Kidney epithelial cell (primary cell): ENCODE measurements around the gene SPDYE2. TPM values are rescaled to one million over a fixed set of nuclear protein-coding genes. Genes with fewer than 3 reads are reported as not detected.
"Not testable (repeated sequence)": the region's sequence is repeated elsewhere in the genome, so short reads cannot be mapped to it uniquely, and the experiment has no call there.

Experiments
- DNase-seq: peaks from one replicate; pipeline ENCODE4 v3.0.0-alpha.2; 2010; ENCODE audit warnings: low read depth
- H3K27me3 ChIP-seq: 2 replicates; pipeline ENCODE4 v1.6.0; 2011; ENCODE audit warnings: low read length; ENCODE audit not compliant: control insufficient read depth, insufficient read depth
- H3K36me3 ChIP-seq: 2 replicates; pipeline ENCODE4 v1.5.1; 2011; ENCODE audit warnings: low read length; ENCODE audit not compliant: control insufficient read depth, insufficient read depth
- H3K4me3 ChIP-seq: 2 replicates; pipeline ENCODE4 v1.5.1; 2011; ENCODE audit warnings: low read depth, mild to moderate bottlenecking, control low read depth, low read length
- total RNA-seq: library from RNA; depleted of rRNA; stranded (reverse); fragments of >200 nt; gene quantifications from 2 replicates; pipeline ENCODE4 v1.2.3, GENCODE V29; 2015

The SPDYE2 gene
- total RNA-seq, 1 donor from 2014 or later: not detected

GRCh38 chr7:102604431-102605145, 53.6 kb downstream of the SPDYE2 start:
- not testable (repeated sequence) for H3K4me3 ChIP-seq, DNase-seq, H3K27me3 ChIP-seq, H3K36me3 ChIP-seq

- not testable (repeated sequence) for H3K4me3 ChIP-seq, H3K36me3 ChIP-seq, DNase-seq, H3K27me3 ChIP-seq
These were observed 55.8 kb downstream of the SPDYE2 start for GRCh38 chr7:102606848-102607247.

GRCh38 chr7:102609734-102610133, 58.7 kb downstream of the SPDYE2 start:
- DNase-seq, H3K36me3 ChIP-seq, H3K4me3 ChIP-seq, H3K27me3 ChIP-seq: not testable (repeated sequence)

GRCh38 chr7:102610441-102610840, 59.4 kb downstream of the SPDYE2 start:
- DNase-seq, H3K36me3 ChIP-seq, H3K27me3 ChIP-seq, H3K4me3 ChIP-seq: not testable (repeated sequence)

- not testable (repeated sequence) for H3K4me3 ChIP-seq, H3K27me3 ChIP-seq, H3K36me3 ChIP-seq, DNase-seq
These were observed 60.1 kb downstream of the SPDYE2 start for GRCh38 chr7:102611013-102611674.

- H3K36me3 ChIP-seq, H3K27me3 ChIP-seq, DNase-seq, H3K4me3 ChIP-seq: not testable (repeated sequence)
These were observed 60.8 kb downstream of the SPDYE2 start for GRCh38 chr7:102611675-102612325.

Other genes starting within 250 kb of the SPDYE2 start
- gene SPDYE6, start 194.8 kb upstream of the SPDYE2 start, total RNA-seq: not detected in 2 replicates
- gene PRKRIP1, start 154.9 kb upstream of the SPDYE2 start, total RNA-seq: 25.3 and 31.5 TPM in 2 replicates
- 47.2 and 56.2 TPM in 2 replicates for gene ORAI2, start 117.7 kb upstream of the SPDYE2 start, total RNA-seq
- gene ALKBH4, start 86.4 kb upstream of the SPDYE2 start, total RNA-seq: 12.5 and 50.8 TPM in 2 replicates
- gene LRWD1, start 86.2 kb upstream of the SPDYE2 start, total RNA-seq: 22.9 and 38.0 TPM in 2 replicates
- 36.2 and 47.6 TPM in 2 replicates for gene POLR2J, start 72.3 kb upstream of the SPDYE2 start, total RNA-seq
- gene RASA4B, start 33.4 kb upstream of the SPDYE2 start, total RNA-seq: 7.6 and 7.7 TPM in 2 replicates
- 2.1 and 4.3 TPM in 2 replicates for gene UPK3BL2, start 7.5 kb upstream of the SPDYE2 start, total RNA-seq
- gene POLR2J3, start 21.4 kb downstream of the SPDYE2 start, total RNA-seq: 10.4 and 14.4 TPM in 2 replicates
- 11.2 and 14.2 TPM in 2 replicates for gene RASA4, start 65.5 kb downstream of the SPDYE2 start, total RNA-seq
- gene UPK3BL1, start 91.6 kb downstream of the SPDYE2 start, total RNA-seq: 17.9 and 19.6 TPM in 2 replicates
- gene SPDYE2B, start 99.1 kb downstream of the SPDYE2 start, total RNA-seq: not detected in 2 replicates
- 0.14 and 1.2 TPM in 2 replicates for gene POLR2J2, start 120.4 kb downstream of the SPDYE2 start, total RNA-seq
- gene FAM185A, start 197.8 kb downstream of the SPDYE2 start, total RNA-seq: 6.2 and 9.6 TPM in 2 replicates